ENCODE results near the gene KDSR.
"Not testable (repeated sequence)": the region's sequence is repeated elsewhere in the genome, so short reads cannot be mapped to it uniquely, and the experiment has no call there.

KDSR gene

GRCh38 chr18:63366213-63367052, 573 bp downstream of the KDSR start:
- peak; percentile 42 to 43 for DNase-seq (ENCODE audit: low read depth in 2 of 2)

- DNase-seq (ENCODE audit: low read depth in 2 of 2), result no peak
Measured at GRCh38 chr18:63365876-63366212, 1.2 kb downstream of the KDSR start.

- no peak for DNase-seq (ENCODE audit: low read depth in 2 of 2)
Measured at GRCh38 chr18:63363951-63364350, 3.1 kb downstream of the KDSR start.

- DNase-seq (ENCODE audit: low read depth in 2 of 2), result not testable (repeated sequence)
Measured at GRCh38 chr18:63363420-63363819, 3.6 kb downstream of the KDSR start.

GRCh38 chr18:63356272-63356896, 10.6 kb downstream of the KDSR start:
- DNase-seq (ENCODE audit: low read depth in 2 of 2), result no peak

GRCh38 chr18:63350230-63350629, 16.8 kb downstream of the KDSR start:
- no peak for DNase-seq (ENCODE audit: low read depth in 2 of 2)

GRCh38 chr18:63348508-63349136, 18.4 kb downstream of the KDSR start:
- no peak for DNase-seq (ENCODE audit: low read depth in 2 of 2)

- DNase-seq (ENCODE audit: low read depth in 2 of 2), result no peak
Measured at GRCh38 chr18:63346480-63347183, 20.4 kb downstream of the KDSR start.

- DNase-seq (ENCODE audit: low read depth in 2 of 2), result no peak
Measured at GRCh38 chr18:63346031-63346430, 21.0 kb downstream of the KDSR start.

GRCh38 chr18:63344918-63345317, 22.1 kb downstream of the KDSR start:
- DNase-seq (ENCODE audit: low read depth in 2 of 2), result no peak

GRCh38 chr18:63344263-63344662, 22.7 kb downstream of the KDSR start:
- DNase-seq (ENCODE audit: low read depth in 2 of 2), result no peak

- no peak for DNase-seq (ENCODE audit: low read depth in 2 of 2)
Measured at GRCh38 chr18:63342206-63342605, 24.8 kb downstream of the KDSR start.

GRCh38 chr18:63339920-63340484, 27.0 kb downstream of the KDSR start:
- no peak for DNase-seq (ENCODE audit: low read depth in 2 of 2)

GRCh38 chr18:63336366-63337099, 30.5 kb downstream of the KDSR start:
- DNase-seq (ENCODE audit: low read depth in 2 of 2), result no peak

GRCh38 chr18:63331105-63331504, 35.9 kb downstream of the KDSR start:
- no peak for DNase-seq (ENCODE audit: low read depth in 2 of 2)

GRCh38 chr18:63329431-63330145, 37.4 kb downstream of the KDSR start:
- DNase-seq (ENCODE audit: low read depth in 2 of 2), result no peak

GRCh38 chr18:63326011-63326410, 41.0 kb downstream of the KDSR start:
- no peak for DNase-seq (ENCODE audit: low read depth in 2 of 2)

- DNase-seq (ENCODE audit: low read depth in 2 of 2), result no peak
Measured at GRCh38 chr18:63325086-63325686, 41.8 kb downstream of the KDSR start.

- no peak for DNase-seq (ENCODE audit: low read depth in 2 of 2)
Measured at GRCh38 chr18:63322908-63323634, 43.9 kb downstream of the KDSR start.

GRCh38 chr18:63322206-63322605, 44.8 kb downstream of the KDSR start:
- DNase-seq (ENCODE audit: low read depth in 2 of 2), result no peak

Measured in stimulated activated CD8-positive, alpha-beta memory T cell treated with anti-CD3 and anti-CD28 coated beads, Interleukin-7, amount 100 ng/mL, for 1 hour (primary cell).